OCI-LY1 (cell line): ENCODE data around the gene SOX15.

ENCODE experiments used
- H2AFZ ChIP-seq: fragments of 200-600 bp; sonication (generic), shearing (Covaris generic); 2 replicates; pipeline ENCODE4 v1.6.0; 2014; ENCODE audit warnings: antibody characterized with exemption, mild to moderate bottlenecking, low read length
- H3F3A ChIP-seq: fragments of 200-600 bp; sonication (generic), shearing (Covaris generic); 2 replicates; pipeline ENCODE4 v1.6.0; 2014; ENCODE audit warnings: mild to moderate bottlenecking, antibody characterized with exemption, low read length, moderate library complexity; ENCODE audit not compliant: insufficient read depth
- H3K27ac ChIP-seq: fragments of 200-600 bp; sonication (generic); 2 replicates; pipeline ENCODE4 v1.5.1; 2014; ENCODE audit warnings: low read length, mixed run types, mild to moderate bottlenecking, low read depth; ENCODE audit not compliant: poor library complexity, severe bottlenecking
- H3K27me3 ChIP-seq: fragments of 200-600 bp; sonication (generic); 2 replicates; pipeline ENCODE4 v1.6.0; 2014; ENCODE audit warnings: antibody characterized with exemption, mild to moderate bottlenecking, low read length, moderate library complexity; ENCODE audit not compliant: insufficient read depth
- H3K36me3 ChIP-seq: fragments of 200-600 bp; sonication (generic); 2 replicates; pipeline ENCODE4 v1.6.1; 2014; ENCODE audit warnings: mild to moderate bottlenecking, antibody characterized with exemption, low read length, moderate library complexity, mixed read lengths; ENCODE audit not compliant: insufficient read depth
- H3K4me1 ChIP-seq: fragments of 200-600 bp; sonication (generic); 2 replicates; pipeline ENCODE4 v1.5.1; 2014; ENCODE audit warnings: mild to moderate bottlenecking, low read length, moderate library complexity; ENCODE audit not compliant: insufficient read depth, severe bottlenecking
- H3K4me2 ChIP-seq: fragments of 200-600 bp; sonication (generic), shearing (Covaris generic); 2 replicates; pipeline ENCODE4 v1.6.1; 2014; ENCODE audit warnings: low read length
- H3K4me3 ChIP-seq: fragments of 200-600 bp; sonication (generic); 2 replicates; pipeline ENCODE4 v1.5.1; 2014; ENCODE audit warnings: low read length, low read depth, mild to moderate bottlenecking, mixed read lengths; ENCODE audit not compliant: poor library complexity, severe bottlenecking
- H3K79me2 ChIP-seq: fragments of 200-600 bp; shearing (Covaris generic); 2 replicates; pipeline ENCODE4 v1.6.1; 2016; ENCODE audit warnings: mixed run types, low read length, mixed read lengths; ENCODE audit not compliant: insufficient read depth
- H3K9ac ChIP-seq: fragments of 200-600 bp; sonication (generic), shearing (Covaris generic); 2 replicates; pipeline ENCODE4 v1.6.1; 2014; ENCODE audit warnings: mild to moderate bottlenecking, low read length, mixed read lengths
- H3K9me2 ChIP-seq: fragments of 200-600 bp; sonication (generic), shearing (Covaris generic); 2 replicates; pipeline ENCODE4 v1.6.1; 2014; ENCODE audit warnings: low read depth, mild to moderate bottlenecking, low read length, mixed read lengths
- H3K9me3 ChIP-seq: fragments of 200-600 bp; shearing (Covaris generic); 2 replicates; pipeline ENCODE4 v1.6.1; 2014; ENCODE audit warnings: low read length, mixed read lengths
- H4K20me1 ChIP-seq: fragments of 200-600 bp; sonication (generic), shearing (Covaris generic); 2 replicates; pipeline ENCODE4 v1.6.0; 2016; ENCODE audit warnings: mild to moderate bottlenecking, low read length; ENCODE audit not compliant: insufficient read depth
- CTCF ChIP-seq: fragments of 200-600 bp; sonication (generic), shearing (Covaris generic); IDR thresholded peaks from 2 replicates; pipeline ENCODE4 v1.5.1; 2017; ENCODE audit warnings: mild to moderate bottlenecking, antibody characterized with exemption, low read length, moderate library complexity, mixed read lengths
- EZH2 ChIP-seq: fragments of 200-600 bp; sonication (generic), shearing (Covaris generic); IDR thresholded peaks from 2 replicates; pipeline ENCODE4 v1.8.0; 2017; ENCODE audit warnings: borderline replicate concordance, mixed run types, mild to moderate bottlenecking, antibody characterized with exemption, low read length, moderate library complexity, mixed read lengths

SOX15 gene

DNA sequence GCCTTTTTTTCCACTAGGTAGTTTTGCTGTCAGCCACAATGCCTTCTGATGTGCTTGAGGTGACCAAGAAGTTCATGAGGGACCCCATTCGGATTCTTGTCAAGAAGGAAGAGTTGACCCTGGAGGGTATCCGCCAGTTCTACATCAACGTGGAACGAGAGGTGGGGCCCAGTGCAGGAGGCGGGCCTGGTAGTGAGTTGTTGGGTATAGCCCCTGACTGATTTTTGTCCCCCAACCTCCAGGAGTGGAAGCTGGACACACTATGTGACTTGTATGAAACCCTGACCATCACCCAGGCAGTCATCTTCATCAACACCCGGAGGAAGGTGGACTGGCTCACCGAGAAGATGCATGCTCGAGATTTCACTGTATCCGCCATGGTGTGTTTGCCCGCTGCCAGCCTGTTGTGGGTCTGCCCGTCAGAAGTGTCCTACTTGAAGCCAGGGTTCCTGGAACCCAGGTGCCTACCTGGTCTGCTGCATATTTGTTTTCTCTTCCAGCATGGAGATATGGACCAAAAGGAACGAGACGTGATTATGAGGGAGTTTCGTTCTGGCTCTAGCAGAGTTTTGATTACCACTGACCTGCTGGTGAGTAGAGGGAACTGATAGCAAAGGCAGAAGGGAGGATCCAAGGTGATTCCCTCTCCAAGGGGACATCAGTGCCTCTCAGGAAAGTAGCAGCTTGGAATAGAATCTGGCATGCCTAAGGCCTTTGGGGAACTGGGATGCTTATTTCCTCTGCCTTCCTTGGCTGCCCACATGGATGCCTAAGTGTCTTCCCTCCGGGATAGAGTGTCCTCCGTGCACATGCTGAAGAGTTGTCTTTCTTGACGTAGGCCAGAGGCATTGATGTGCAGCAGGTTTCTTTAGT lies 12.3 kb downstream of the SOX15 start:
- Histone ChIP-seq H3F3A (peaks cover 48% of the 10 kb centered on the region), H3K9me3 (no peaks in the 10 kb centered on the region), H3K27me3 (no peaks in the 10 kb centered on the region), H3K79me2 (peaks cover 28% of the 10 kb centered on the region), H3K4me2 (no peak overlapping the region), H3K27ac (no peak overlapping the region), H4K20me1 (peaks cover 5% of the 10 kb centered on the region; the same call in 1 of the 2 replicates), H3K4me1 (peaks cover 50% of the 10 kb centered on the region), H2AFZ (no peak overlapping the region), H3K4me3 (no peak overlapping the region), H3K36me3 (peaks cover 73% of the 10 kb centered on the region), H3K9ac (no peak overlapping the region), H3K9me2 (no peaks in the 10 kb centered on the region)
- TF ChIP-seq CTCF (no peak), EZH2 (no peak)

- TF ChIP-seq EZH2: no peak
- TF ChIP-seq CTCF: no peak
- no peak overlapping the region for H2AFZ ChIP-seq
- peaks cover 48% of the 10 kb centered on the region for H3F3A ChIP-seq
- H3K4me1 ChIP-seq: peaks cover 40% of the 10 kb centered on the region
- peaks cover 28% of the 10 kb centered on the region for H3K79me2 ChIP-seq
- peaks cover 5% of the 10 kb centered on the region; the same call in 1 of the 2 replicates for H4K20me1 ChIP-seq
- no peak overlapping the region for H3K27ac ChIP-seq
- no peak overlapping the region for H3K4me3 ChIP-seq
- H3K27me3 ChIP-seq: no peaks in the 10 kb centered on the region
- H3K9me3 ChIP-seq: no peaks in the 10 kb centered on the region
- no peak overlapping the region for H3K9ac ChIP-seq
- no peaks in the 10 kb centered on the region for H3K9me2 ChIP-seq
- H3K4me2 ChIP-seq: no peak overlapping the region
- peaks cover 76% of the 10 kb centered on the region for H3K36me3 ChIP-seq
These were observed 13.4 kb downstream of the SOX15 start for GRCh38 chr17:7576432-7576937.

- Histone ChIP-seq H3K4me3 (no peak overlapping the region), H3K36me3 (peaks cover 81% of the 10 kb centered on the region)
These were observed 13.9 kb downstream of the SOX15 start for GRCh38 chr17:7575959-7576358.

More at GRCh38 chr17:7575959-7576358, 13.9 kb downstream of the SOX15 start:
- H3K9me3 ChIP-seq: no peaks in the 10 kb centered on the region
- no peak for TF ChIP-seq CTCF
- peaks cover 45% of the 10 kb centered on the region for H3F3A ChIP-seq
- no peaks in the 10 kb centered on the region for H3K27me3 ChIP-seq
- peaks cover 41% of the 10 kb centered on the region for H3K4me1 ChIP-seq
- H3K4me2 ChIP-seq: no peak overlapping the region
- peaks cover 5% of the 10 kb centered on the region; the same call in 1 of the 2 replicates for H4K20me1 ChIP-seq
- H3K9ac ChIP-seq: no peak overlapping the region; the same call in 1 of the 2 replicates
- H3K79me2 ChIP-seq: peaks cover 28% of the 10 kb centered on the region
- H3K27ac ChIP-seq: no peak overlapping the region
- H3K9me2 ChIP-seq: no peaks in the 10 kb centered on the region
- no peak overlapping the region for H2AFZ ChIP-seq
